Muscle of leg (tissue), 11 donors: ENCODE data around the gene MEIKIN. TPM values are rescaled to one million over a fixed set of nuclear protein-coding genes. Genes with fewer than 3 reads are reported as not detected.

Source experiments
- DNase-seq: peaks from one replicate; pipeline ENCODE4 v3.0.0; 2013
- H3K27ac ChIP-seq: one replicate; pipeline ENCODE4 v1.5.1; 2013; ENCODE audit warnings: mild to moderate bottlenecking, low read length, control low read depth
- H3K27me3 ChIP-seq: one replicate; pipeline ENCODE4 v1.6.1; 2013; ENCODE audit warnings: low read length; ENCODE audit not compliant: control insufficient read depth, insufficient read depth
- H3K36me3 ChIP-seq: one replicate; pipeline ENCODE4 v1.6.1; 2013; ENCODE audit warnings: low read length; ENCODE audit not compliant: control insufficient read depth, insufficient read depth
- H3K4me1 ChIP-seq: one replicate; pipeline ENCODE4 v1.6.1; 2013; ENCODE audit warnings: low read length; ENCODE audit not compliant: control insufficient read depth, insufficient read depth
- H3K4me3 ChIP-seq: one replicate; pipeline ENCODE4 v1.5.1; 2013; ENCODE audit warnings: low read length, control low read depth
- H3K9me3 ChIP-seq: replicated peaks from 2 replicates; pipeline ENCODE4 v1.6.1; 2013; ENCODE audit warnings: low read depth, low read length; ENCODE audit not compliant: control insufficient read depth
- whole genome bisulfite sequencing: methylation state at CpG from one replicate; pipeline ENCODE4 v1.1.5; 2013; ENCODE audit warnings: missing lambda C conversion rate; ENCODE audit not compliant: insufficient coverage; 5-methylcytosine and 5-hydroxymethylcytosine counted together
- polyA plus RNA-seq, 8 donors: library from polyadenylated mRNA; unstranded; fragments of 120-200 nt; gene quantifications; one replicate each; pipeline versions ENCODE4 v1.2.1 to v1.2.3, GENCODE V29; 2013; ENCODE audit warnings: inconsistent platforms in 1 of 8, low replicate concordance in 1 of 8; ENCODE audit not compliant: insufficient read length in 8 of 8, insufficient read depth in 1 of 8
- total RNA-seq: library from RNA; stranded (reverse); fragments of 120-200 nt; gene quantifications from one replicate; pipeline ENCODE4 v1.2.4, GENCODE V29; 2013

The MEIKIN gene
- total and polyA plus RNA-seq, 9 donors: not detected

GRCh38 chr5:131760793-131761192 lies 184.7 kb downstream of the MEIKIN start:
- H3K4me3 ChIP-seq: no peak overlapping the region
- H3K4me1 ChIP-seq: no peaks in the 10 kb centered on the region
- no peak for DNase-seq
- no peaks in the 10 kb centered on the region for H3K36me3 ChIP-seq
- no peaks in the 10 kb centered on the region for H3K27me3 ChIP-seq
- no CpG with 5 or more reads among the region's 2 CpGs for WGBS
- H3K27ac ChIP-seq: no peak overlapping the region
- H3K9me3 ChIP-seq: peaks cover 6% of the 10 kb centered on the region

- H3K27ac ChIP-seq: no peak overlapping the region
Observed at GRCh38 chr5:131759704-131760103, 185.8 kb downstream of the MEIKIN start.

GRCh38 chr5:131758520-131758900 lies 187.0 kb downstream of the MEIKIN start:
- WGBS: no CpG with 5 or more reads among the region's 3 CpGs
- H3K4me3 ChIP-seq: no peak overlapping the region
- no peak overlapping the region for H3K27ac ChIP-seq

More at GRCh38 chr5:131759704-131760103, 185.8 kb downstream of the MEIKIN start:
- peaks cover 6% of the 10 kb centered on the region for H3K9me3 ChIP-seq
- DNase-seq: no peak
- H3K36me3 ChIP-seq: no peaks in the 10 kb centered on the region
- H3K4me1 ChIP-seq: no peaks in the 10 kb centered on the region
- H3K4me3 ChIP-seq: no peak overlapping the region
- no CpG with 5 or more reads among the region's 1 CpG for WGBS
- no peaks in the 10 kb centered on the region for H3K27me3 ChIP-seq

GRCh38 chr5:131757830-131758519 lies 187.5 kb downstream of the MEIKIN start:
- Histone ChIP-seq H3K4me1 (no peaks in the 10 kb centered on the region), H3K36me3 (no peaks in the 10 kb centered on the region), H3K27me3 (no peaks in the 10 kb centered on the region), H3K9me3 (no peaks in the 10 kb centered on the region), H3K27ac (no peak overlapping the region), H3K4me3 (no peak overlapping the region)
- no CpG with 5 or more reads among the region's 1 CpG for WGBS
- no peak for DNase-seq

More at GRCh38 chr5:131758520-131758900, 187.0 kb downstream of the MEIKIN start:
- Histone ChIP-seq H3K9me3 (no peaks in the 10 kb centered on the region), H3K27me3 (no peaks in the 10 kb centered on the region), H3K4me1 (no peaks in the 10 kb centered on the region), H3K36me3 (no peaks in the 10 kb centered on the region)
- DNase-seq: no peak

Other genes starting within 250 kb of the MEIKIN start
- gene FNIP1, start 148.6 kb downstream of the MEIKIN start, total RNA-seq: 26.5 TPM
- 10 to 100 TPM; 10.4 to 13.8 (median 11.8) TPM for gene FNIP1, start 148.6 kb downstream of the MEIKIN start, polyA plus RNA-seq
- gene ACSL6, start 66.0 kb upstream of the MEIKIN start, total RNA-seq: 0.62 TPM
- 1 to 10 TPM in 1 of 8 donors, under 1 TPM in 7; 0.25 to 1.1 (median 0.51) TPM for gene ACSL6, start 66.0 kb upstream of the MEIKIN start, polyA plus RNA-seq
- not detected for gene IL3, start 115.0 kb upstream of the MEIKIN start, total RNA-seq
- not detected for gene IL3, start 115.0 kb upstream of the MEIKIN start, polyA plus RNA-seq
- gene CSF2, start 128.1 kb upstream of the MEIKIN start, total RNA-seq: not detected
- gene CSF2, start 128.1 kb upstream of the MEIKIN start, polyA plus RNA-seq: not detected